Osteoblast (primary cell): Measurements from ENCODE around the gene MYO1F. TPM values are rescaled to one million over a fixed set of nuclear protein-coding genes. Genes with fewer than 3 reads are reported as not detected.
"Not testable (repeated sequence)": the region's sequence is repeated elsewhere in the genome, so short reads cannot be mapped to it uniquely, and the experiment has no call there.

ENCODE experiments used
- DNase-seq: peaks from one replicate; pipeline ENCODE4 v3.0.0; 2011; ENCODE audit warnings: low spot score, mixed read lengths; ENCODE audit not compliant: insufficient read length; ENCODE audit errors: missing footprints
- H2AFZ ChIP-seq: 2 replicates; pipeline ENCODE4 v1.6.0; 2011; ENCODE audit warnings: mild to moderate bottlenecking, low read length
- H3K27ac ChIP-seq: 2 replicates; pipeline ENCODE4 v1.5.1; 2011; ENCODE audit warnings: mild to moderate bottlenecking, low read depth, low read length, moderate library complexity
- H3K27me3 ChIP-seq: 2 replicates; pipeline ENCODE4 v1.6.0; 2012; ENCODE audit warnings: mild to moderate bottlenecking, control low read depth, inconsistent platforms, low read length, moderate library complexity; ENCODE audit not compliant: insufficient read depth
- H3K36me3 ChIP-seq: 2 replicates; pipeline ENCODE4 v1.5.1; 2011; ENCODE audit warnings: mild to moderate bottlenecking, low read length, control low read depth, moderate library complexity; ENCODE audit not compliant: insufficient read depth
- H3K4me1 ChIP-seq: 2 replicates; pipeline ENCODE4 v1.5.1; 2011; ENCODE audit warnings: mild to moderate bottlenecking, low read length, control low read depth, moderate library complexity; ENCODE audit not compliant: insufficient read depth
- H3K4me2 ChIP-seq: 2 replicates; pipeline ENCODE4 v1.6.0; 2011; ENCODE audit warnings: mild to moderate bottlenecking, low read length; ENCODE audit not compliant: insufficient read depth
- H3K4me3 ChIP-seq: fragments of 200-600 bp; sonication (generic); 3 replicates; pipeline ENCODE4 v1.5.1; 2012; ENCODE audit warnings: mild to moderate bottlenecking, low read length, inconsistent platforms; ENCODE audit not compliant: insufficient read depth
- H3K79me2 ChIP-seq: 2 replicates; pipeline ENCODE4 v1.6.0; 2012; ENCODE audit warnings: mild to moderate bottlenecking, low read length, control low read depth, inconsistent platforms; ENCODE audit not compliant: insufficient read depth
- H3K9me3 ChIP-seq: 2 replicates; pipeline ENCODE4 v1.5.1; 2011; ENCODE audit warnings: low read depth, low read length, control low read depth
- H4K20me1 ChIP-seq: 2 replicates; pipeline ENCODE4 v1.6.0; 2012; ENCODE audit warnings: mild to moderate bottlenecking, low read length, control low read depth; ENCODE audit not compliant: insufficient read depth
- total RNA-seq: library from RNA; depleted of rRNA; stranded (reverse); fragments of >200 nt; gene quantifications from 2 replicates; pipeline ENCODE4 v1.2.3, GENCODE V29; 2012
- TF ChIP-seq, protein P1 (sequence below): IDR thresholded peaks from 2 replicates; pipeline ENCODE4 v1.5.1; 2011; ENCODE audit warnings: mild to moderate bottlenecking, low read depth, low read length, moderate library complexity; ENCODE audit errors: extremely low read depth

Gene MYO1F
- total RNA-seq, 1 donor, result 0.72 TPM

DNA sequence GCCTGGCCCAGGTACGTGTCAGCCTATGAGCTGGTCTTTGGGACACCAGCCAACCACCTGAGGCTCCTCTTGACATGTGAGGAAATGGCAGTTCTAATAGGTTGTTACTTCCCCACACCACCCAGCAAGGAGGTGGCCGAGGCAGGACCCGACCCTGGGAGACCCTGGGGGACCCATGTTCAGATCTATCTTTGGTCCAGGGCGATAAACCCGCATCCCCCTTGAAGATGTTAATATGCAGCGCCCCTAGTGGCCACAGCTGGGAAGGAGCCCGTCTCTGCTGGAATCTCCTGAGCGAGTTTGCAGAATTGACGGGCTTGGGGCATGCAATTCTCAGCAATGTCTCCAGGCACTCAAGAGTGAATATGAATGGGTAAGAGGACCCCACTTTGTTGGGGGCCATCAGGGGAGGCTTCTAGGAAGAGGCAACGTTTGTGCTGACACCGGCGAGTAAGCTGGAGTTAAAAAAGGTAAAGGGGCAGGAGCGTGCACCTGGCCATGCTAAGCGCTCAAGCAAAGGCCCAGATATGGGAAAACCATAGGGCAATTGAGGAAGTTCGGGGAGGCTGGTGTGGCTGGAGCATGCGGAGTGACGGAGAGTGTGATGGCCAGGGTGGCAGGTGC is 1.5 kb upstream of the MYO1F start:
- Histone ChIP-seq H3K27ac (no peak overlapping the region), H3K9me3 (no peaks in the 10 kb centered on the region), H3K4me1 (peaks cover 3% of the 10 kb centered on the region), H4K20me1 (no peaks in the 10 kb centered on the region), H3K36me3 (no peaks in the 10 kb centered on the region), H2AFZ (no peak overlapping the region), H3K79me2 (no peaks in the 10 kb centered on the region), H3K27me3 (peaks cover 3% of the 10 kb centered on the region), H3K4me2 (no peak overlapping the region), H3K4me3 (no peak overlapping the region)
- peak; percentile 93 for DNase-seq
- TF ChIP-seq, protein P1, sequence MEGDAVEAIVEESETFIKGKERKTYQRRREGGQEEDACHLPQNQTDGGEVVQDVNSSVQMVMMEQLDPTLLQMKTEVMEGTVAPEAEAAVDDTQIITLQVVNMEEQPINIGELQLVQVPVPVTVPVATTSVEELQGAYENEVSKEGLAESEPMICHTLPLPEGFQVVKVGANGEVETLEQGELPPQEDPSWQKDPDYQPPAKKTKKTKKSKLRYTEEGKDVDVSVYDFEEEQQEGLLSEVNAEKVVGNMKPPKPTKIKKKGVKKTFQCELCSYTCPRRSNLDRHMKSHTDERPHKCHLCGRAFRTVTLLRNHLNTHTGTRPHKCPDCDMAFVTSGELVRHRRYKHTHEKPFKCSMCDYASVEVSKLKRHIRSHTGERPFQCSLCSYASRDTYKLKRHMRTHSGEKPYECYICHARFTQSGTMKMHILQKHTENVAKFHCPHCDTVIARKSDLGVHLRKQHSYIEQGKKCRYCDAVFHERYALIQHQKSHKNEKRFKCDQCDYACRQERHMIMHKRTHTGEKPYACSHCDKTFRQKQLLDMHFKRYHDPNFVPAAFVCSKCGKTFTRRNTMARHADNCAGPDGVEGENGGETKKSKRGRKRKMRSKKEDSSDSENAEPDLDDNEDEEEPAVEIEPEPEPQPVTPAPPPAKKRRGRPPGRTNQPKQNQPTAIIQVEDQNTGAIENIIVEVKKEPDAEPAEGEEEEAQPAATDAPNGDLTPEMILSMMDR, result peak; percentile 95

DNA sequence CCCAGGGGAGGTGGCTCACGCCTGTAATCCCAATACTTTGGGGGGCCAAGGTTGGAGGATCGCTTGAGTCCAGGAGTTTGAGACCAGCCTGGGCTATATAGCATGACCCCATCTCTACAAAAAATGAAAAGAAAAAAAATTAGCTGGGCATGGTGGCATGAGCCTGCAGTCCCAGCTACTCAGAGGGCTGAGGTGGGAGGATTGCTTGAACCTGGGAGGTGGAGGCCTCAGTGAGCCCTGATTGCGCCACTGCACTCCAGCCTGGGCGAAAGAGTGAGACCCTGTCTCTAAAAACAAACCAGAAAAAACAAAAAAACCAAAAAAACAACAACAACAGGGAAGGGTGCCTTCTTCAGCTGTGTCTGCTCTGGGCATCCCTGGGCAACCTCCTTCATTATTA is 499 bp upstream of the MYO1F start:
- Histone ChIP-seq H3K27ac (no peak overlapping the region), H2AFZ (no peak overlapping the region), H3K27me3 (peaks cover 3% of the 10 kb centered on the region), H3K4me1 (peaks cover 3% of the 10 kb centered on the region), H3K4me2 (no peak overlapping the region), H4K20me1 (no peaks in the 10 kb centered on the region), H3K79me2 (no peaks in the 10 kb centered on the region), H3K36me3 (no peaks in the 10 kb centered on the region), H3K9me3 (no peaks in the 10 kb centered on the region), H3K4me3 (no peak overlapping the region)
- TF ChIP-seq, protein P1, result no peak
- no peak for DNase-seq

DNA sequence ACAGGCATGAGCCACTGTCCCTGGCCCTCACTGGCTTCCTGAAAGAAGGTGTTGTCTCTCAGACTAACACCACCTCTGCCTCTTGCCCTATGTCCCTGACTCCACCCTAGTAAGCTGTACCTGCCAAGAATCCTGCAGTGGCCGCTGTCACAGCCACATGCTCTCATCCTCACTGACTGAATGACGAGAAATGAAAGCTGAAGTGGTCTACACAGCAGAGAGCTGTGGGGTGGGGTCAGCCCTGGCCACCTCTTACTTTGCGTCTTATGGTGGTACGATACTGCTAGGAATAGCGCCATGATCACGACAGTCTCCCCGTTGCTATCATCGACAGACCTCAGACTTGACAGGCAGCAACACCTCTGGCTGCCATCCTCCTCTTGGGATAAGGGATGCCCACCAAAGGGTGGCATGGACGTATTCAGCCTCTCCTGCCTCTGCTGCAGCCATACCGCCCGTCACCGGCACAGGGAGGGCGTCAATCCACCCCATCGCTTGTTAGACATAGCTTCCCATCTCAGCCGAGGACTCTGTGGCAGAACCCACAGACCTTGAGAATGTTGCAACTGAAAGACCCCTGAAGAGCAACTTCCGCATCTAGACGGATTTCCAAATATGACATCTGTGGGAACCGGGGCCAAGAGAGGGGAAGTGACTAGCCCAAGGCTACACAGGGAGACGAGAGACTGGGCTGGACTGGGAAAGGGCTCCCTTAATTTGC is 809 bp downstream of the MYO1F start:
- Histone ChIP-seq H3K4me2 (no peak overlapping the region), H3K27me3 (peaks cover 3% of the 10 kb centered on the region), H3K9me3 (no peaks in the 10 kb centered on the region), H3K4me1 (peaks cover 3% of the 10 kb centered on the region), H3K4me3 (no peak overlapping the region), H3K36me3 (no peaks in the 10 kb centered on the region), H3K79me2 (no peaks in the 10 kb centered on the region), H4K20me1 (no peaks in the 10 kb centered on the region), H3K27ac (no peak overlapping the region), H2AFZ (no peak overlapping the region)
- DNase-seq, result peak; percentile 73
- TF ChIP-seq, protein P1, result no peak

DNA sequence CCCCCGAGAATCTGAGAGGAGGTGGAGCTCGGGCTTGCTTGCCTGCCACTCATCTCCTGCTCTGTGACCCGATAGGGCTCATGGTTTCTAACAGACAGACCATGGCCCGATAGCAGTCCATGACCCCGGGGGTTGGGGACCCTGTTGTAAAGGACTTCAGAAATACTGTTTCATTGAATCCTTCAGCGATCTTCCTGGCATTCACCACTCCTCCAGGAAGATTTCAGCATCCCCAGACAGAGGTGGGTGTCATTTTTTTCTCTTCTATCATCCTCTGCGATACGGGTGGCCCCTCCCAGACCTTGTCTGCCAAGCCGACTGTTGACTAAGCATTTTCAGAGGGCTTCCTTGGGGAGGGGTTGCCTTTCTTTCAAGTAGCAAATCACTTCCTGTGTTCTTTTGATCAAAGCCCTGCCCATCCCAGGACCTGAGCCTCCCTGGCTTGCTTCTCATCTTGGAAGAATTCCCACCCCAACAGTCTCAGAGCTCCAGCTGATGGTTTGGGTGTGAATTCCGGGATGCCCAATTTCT is 1.7 kb downstream of the MYO1F start:
- Histone ChIP-seq H3K79me2 (no peaks in the 10 kb centered on the region), H3K27me3 (peaks cover 3% of the 10 kb centered on the region), H3K36me3 (no peaks in the 10 kb centered on the region), H3K9me3 (no peaks in the 10 kb centered on the region), H3K4me2 (peak overlapping the region; percentile 46), H3K4me3 (no peak overlapping the region), H2AFZ (no peak overlapping the region), H4K20me1 (no peaks in the 10 kb centered on the region), H3K4me1 (peaks cover 10% of the 10 kb centered on the region), H3K27ac (no peak overlapping the region)
- TF ChIP-seq, protein P1, result no peak
- DNase-seq, result peak; percentile 82

DNA sequence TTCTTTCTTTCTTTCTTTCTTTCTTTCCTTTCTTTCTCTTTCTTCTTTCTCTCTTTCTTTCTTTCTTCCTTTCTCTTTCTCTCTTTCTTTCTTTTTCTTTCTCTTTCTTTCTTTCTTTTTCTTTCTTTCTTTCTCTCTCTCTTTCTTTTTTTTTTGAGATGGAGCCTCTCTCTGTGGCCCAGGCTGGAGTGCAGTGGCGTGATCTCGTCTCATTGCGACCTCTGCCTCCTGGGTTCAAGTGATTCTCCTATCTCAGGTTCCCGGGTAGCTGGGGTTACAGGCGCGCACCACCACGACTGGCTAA is 2.7 kb downstream of the MYO1F start:
- H3K36me3 ChIP-seq, H3K9me3 ChIP-seq, H3K27me3 ChIP-seq, H2AFZ ChIP-seq, H3K79me2 ChIP-seq, DNase-seq, H4K20me1 ChIP-seq, H3K27ac ChIP-seq, H3K4me3 ChIP-seq, H3K4me2 ChIP-seq: not testable (repeated sequence)
- peaks cover 11% of the 10 kb centered on the region for H3K4me1 ChIP-seq
